GM21447 (cell line): ENCODE data around the gene DNAH12.
A peak's percentile ranks its signal among the peaks of the same experiment; 100 is the strongest.

Source experiments
- ATAC-seq: cut with Tn5 transposase; IDR thresholded peaks from one replicate; pipeline ENCODE4 v1.9.1; 2021; ENCODE audit not compliant: unreplicated experiment

Gene DNAH12, protein sequence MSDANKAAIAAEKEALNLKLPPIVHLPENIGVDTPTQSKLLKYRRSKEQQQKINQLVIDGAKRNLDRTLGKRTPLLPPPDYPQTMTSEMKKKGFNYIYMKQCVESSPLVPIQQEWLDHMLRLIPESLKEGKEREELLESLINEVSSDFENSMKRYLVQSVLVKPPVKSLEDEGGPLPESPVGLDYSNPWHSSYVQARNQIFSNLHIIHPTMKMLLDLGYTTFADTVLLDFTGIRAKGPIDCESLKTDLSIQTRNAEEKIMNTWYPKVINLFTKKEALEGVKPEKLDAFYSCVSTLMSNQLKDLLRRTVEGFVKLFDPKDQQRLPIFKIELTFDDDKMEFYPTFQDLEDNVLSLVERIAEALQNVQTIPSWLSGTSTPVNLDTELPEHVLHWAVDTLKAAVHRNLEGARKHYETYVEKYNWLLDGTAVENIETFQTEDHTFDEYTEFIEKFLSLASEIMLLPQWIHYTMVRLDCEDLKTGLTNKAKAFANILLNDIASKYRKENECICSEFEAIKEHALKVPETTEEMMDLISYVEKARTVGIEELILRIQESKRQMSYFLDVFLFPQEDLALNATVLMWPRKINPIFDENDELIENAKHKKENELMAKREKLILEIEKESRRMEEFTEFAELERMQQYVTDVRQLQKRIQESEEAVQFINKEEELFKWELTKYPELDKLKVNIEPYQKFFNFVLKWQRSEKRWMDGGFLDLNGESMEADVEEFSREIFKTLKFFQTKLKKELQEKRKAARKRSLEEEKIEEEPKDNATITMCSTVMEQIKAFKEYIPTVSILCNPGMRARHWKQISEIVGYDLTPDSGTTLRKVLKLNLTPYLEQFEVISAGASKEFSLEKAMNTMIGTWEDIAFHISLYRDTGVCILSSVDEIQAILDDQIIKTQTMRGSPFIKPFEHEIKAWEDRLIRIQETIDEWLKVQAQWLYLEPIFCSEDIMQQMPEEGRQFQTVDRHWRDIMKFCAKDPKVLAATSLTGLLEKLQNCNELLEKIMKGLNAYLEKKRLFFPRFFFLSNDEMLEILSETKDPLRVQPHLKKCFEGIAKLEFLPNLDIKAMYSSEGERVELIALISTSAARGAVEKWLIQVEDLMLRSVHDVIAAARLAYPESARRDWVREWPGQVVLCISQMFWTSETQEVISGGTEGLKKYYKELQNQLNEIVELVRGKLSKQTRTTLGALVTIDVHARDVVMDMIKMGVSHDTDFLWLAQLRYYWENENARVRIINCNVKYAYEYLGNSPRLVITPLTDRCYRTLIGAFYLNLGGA (N-terminal part only)

DNA sequence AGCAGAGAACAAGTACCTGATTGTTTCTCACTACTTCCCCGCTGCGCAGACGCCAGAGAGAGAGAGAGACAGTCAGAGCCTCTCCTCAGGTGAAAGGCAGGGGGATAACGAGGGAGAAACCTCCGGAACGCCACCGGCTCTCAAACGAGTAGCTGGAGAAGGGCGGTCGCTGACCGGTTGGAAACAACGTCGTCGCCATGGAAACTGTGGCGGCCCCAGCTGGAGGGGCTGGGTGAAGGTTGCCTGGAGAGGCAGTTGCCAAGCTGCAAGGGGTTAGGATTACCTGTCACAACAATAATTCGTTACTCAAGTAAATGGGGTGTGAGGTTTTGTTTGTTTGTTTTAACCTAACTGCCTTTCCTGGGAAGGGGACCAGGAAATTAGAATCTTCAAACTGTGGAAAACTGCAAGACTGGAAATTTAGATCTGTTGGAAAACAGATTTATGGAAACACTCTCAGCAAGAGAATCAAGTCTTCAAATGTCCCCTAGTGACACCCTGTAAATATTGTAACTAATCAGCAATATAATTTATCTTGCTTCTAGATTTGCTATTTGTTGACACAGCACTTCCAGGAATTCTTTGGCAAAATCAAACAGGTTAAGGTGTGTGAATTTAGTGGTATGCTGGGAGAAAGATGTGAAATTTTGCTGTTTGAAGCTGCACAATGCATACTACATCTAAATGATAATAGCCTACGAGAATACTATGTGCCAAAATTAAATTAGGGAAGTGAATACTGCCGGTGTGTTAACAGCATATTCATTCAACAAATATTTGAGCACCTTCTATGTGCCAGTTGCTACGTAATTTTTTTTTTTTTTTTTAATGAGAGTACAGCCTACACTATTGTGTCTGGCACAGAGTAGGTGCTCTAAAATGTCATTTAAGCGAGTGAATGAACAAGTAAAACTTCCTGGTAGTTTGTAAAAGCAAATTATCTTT, at the start of gene DNAH12:
DNAH12 (minus strand) TSS at position 164 of the 945 bp plus-strand sequence. CDS start 1,474 bp downstream, outside the sequence.
- no peak for ATAC-seq

DNA sequence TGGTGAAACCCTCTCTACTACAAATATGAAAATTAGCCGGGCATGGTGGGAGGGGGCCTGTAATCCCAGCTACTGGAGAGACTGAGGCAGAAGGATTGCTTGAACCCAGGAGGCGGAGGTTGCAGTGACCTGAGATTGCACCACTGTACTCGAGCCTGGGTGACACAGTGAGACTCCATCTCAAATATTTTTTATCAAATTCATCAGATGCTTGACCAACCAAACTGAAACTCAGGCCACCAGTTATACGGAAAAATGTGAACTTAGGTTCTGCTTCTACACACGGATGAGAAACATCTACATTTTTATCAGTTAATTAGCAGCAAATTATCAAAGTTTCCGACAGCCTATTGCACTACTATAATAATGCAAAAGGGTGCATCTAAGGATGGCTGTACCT, 48.2 kb upstream of the DNAH12 start:
- no peak for ATAC-seq

DNA sequence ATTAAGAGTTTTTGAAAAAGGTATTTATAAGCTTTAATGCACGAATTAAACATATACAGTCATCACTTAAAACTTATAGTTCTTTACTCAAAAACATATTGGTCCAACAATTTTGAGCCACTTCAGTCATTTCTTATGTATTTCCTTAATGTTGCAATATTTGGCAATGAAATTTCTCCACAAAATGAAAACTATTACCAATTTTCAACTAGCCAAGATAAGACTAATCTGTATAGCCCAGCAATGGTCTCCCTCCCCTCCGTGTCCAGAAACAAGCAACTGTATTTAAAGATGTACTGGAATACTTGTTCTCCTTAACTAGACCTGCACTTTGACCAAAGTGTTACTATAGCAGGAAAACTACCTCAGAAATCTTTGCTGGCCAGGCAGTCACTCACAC, 43.8 kb upstream of the DNAH12 start:
- no peak for ATAC-seq

DNA sequence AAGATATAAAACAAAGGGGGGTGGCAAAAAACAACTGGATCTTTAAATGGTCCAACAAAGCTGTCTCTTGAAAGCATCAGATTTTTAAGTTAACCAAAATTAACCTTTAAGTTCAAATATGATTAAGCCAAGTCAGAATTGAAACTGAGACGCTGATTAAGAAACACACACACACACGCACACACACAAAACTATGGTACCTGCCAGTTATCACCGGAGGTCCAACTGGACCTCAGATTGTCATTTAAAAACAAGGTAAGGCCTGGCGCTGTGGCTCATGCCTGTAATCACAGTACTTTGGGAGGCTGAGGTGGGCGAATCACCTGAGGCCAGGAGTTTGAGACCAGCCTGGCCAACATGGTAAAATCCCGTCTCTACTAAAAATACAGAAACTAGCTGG, 42.6 kb upstream of the DNAH12 start:
- no peak for ATAC-seq

DNA sequence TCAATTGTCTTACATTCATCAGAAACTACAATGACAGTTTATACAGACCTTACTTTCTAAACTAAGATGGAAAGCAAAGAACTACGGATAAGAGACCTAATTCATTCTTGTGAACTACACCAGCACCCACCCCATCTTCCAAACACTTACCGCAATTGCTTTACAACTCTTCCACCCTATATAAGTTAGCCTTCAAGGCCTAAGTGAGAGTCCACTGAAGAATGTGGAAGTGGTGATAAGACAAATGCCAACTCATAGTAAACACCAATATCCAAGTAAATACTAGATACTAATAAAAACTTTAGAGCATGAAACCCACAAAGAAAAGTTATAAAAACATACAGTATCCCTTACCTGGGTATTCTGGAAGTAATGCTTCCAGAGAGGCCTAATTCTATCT, 39.4 kb upstream of the DNAH12 start:
- no peak for ATAC-seq

DNA sequence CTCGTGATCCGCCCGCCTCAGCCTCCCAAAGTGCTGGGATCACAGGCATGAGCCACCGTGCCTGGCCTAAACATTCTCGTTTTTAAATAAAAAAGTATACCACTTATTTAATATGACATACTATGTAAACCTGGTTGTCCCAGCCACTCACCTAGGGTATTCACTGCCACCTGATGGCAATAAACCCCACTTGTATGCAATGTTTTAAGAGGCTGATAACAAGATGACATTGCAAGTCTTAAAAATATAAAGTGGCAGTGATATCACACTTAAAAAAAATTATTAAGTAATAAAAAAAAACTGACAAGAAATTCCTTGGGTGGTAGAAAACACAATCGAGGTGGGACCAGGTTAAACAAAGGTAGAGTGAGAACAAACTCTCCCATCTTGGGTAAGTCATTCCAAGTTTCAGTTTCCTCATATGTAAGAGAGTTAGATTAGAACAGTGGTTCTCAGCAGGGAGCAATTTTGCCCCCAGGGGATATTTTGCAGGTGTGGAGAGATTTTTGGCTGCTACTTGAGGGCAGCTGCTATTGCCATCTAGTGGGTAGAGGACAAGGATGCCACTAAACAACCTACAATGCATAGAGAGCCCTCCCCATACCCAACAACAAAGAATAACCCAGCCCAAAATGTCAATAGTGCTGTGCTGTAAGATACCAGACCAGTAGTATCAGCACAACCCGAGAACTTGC, 38.5 kb upstream of the DNAH12 start:
- no peak for ATAC-seq

DNA sequence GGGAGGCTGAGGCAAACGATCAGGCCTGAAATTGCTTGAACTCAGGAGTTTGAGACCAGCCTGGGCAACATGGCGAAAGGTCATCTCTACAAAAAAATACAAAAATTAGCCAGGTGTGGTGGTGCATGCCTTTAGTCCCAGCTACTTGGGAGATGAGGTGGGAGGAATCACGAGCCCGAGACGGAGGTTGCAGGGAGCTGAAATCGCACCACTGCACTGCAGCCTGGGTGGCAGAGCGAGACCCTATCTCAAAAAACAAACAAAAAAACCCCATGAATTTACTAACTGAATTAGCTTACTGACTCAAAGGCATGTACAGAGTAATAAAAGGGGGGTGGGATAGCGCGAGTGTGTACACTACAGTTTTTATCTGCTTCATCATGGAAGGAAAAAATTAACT, 33.7 kb upstream of the DNAH12 start:
- no peak for ATAC-seq

DNA sequence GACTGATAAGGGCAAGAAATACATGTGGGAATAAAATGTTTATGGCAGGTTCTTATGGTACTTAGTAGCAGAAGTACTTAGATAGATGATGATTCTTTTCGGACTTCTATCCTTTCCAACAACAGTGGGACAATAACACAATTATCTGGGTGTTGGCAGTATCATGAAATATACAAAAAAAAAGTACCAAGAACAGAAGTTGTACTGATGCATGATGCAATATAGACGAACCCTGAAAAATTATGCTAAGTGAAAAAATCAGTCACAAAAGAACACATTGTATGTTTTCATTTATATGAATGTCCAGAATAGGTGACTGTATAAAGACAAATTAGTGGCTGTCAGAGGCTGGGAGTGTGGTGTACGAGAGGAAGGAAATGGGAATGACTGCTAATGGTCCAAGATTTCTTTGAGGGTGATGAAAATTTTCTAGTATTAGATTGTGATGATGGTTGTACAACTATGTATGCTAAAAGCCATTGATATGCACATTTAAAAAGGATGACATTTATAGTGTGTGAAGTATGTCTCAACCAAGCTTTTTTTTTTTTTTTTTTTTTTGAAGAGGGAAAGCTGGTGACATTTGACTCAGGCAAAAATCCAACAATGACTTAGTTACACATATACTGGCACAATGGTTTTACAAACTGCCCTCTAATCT, 32.0 kb upstream of the DNAH12 start:
- ATAC-seq, result no peak

DNA sequence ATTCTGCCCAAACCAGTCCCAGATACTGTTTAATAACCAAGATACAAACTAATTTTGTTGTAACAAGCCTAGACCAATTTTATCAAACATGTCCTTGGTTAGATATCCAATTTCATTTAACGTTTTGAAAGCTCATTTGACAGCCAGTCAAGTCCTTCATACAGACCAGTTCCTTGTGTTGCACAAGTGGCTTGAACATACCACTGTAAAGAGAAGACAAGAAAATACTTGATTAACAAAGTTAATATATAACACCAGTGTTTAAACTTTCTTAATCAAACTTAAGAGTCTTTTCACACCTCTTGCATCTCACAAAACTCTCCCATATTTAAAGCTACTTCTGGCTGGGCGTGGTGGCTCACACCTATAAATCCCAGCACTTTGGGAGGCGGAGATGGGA, 28.0 kb upstream of the DNAH12 start:
- ATAC-seq, result no peak

DNA sequence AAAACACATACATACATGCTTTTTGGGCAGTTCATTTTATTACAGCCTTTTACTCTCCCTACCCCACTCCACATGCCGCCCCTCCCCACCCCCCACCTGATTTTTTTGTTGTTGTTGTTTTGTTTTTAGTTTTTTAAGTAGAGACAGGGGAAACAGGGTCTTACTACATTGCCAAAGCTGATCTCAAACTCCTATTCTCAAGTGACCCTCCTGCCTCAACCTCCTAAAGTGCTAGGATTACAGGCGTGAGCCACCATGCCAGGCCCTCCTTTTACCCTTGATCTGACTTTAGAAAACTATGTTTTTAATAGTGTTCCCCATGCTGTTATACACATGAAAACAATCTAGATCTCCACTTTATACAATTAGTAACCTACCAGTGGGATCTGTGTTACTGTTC, 26.7 kb upstream of the DNAH12 start:
- no peak for ATAC-seq

DNA sequence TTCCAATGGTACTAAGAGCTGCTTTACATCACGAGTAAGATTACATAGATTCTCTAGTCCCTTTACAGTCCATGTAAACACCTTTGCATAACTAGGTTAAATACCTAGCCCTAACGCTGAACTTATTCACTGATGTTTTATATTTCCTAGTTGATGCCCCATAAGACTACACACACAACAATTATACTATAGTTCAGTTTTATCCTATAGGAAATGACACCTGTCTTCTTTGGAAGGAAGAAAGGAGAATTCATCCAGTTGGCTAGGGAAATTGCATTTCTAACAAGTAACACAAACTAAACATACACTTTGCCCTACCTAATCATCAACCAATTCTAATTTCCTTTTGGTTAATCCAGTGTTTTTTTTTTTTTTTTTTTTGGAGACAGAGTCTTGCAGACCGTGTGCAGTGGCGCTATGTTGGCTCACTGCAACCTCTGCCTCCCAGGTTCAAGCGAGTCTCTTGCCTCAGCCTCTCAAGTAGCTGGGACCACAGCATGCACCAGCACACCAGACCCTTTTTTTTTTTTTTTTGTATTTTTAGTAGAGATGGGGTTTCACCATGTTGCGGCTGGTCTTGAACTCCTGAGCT, 25.8 kb upstream of the DNAH12 start:
- no peak for ATAC-seq

DNA sequence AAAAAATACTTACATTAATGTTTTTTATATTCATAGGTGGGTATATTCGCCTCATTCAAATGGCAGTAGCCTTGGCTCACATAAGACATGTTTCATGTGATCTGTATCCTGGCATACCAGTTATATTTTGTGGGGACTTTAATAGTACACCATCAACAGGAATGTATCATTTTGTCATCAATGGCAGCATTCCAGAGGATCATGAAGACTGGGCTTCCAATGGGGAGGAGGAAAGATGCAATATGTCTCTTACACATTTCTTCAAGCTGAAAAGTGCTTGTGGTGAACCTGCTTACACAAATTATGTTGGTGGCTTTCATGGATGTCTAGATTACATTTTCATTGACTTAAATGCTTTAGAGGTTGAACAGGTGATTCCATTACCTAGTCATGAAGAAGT, 15.4 kb upstream of the DNAH12 start:
- no peak for ATAC-seq

DNA sequence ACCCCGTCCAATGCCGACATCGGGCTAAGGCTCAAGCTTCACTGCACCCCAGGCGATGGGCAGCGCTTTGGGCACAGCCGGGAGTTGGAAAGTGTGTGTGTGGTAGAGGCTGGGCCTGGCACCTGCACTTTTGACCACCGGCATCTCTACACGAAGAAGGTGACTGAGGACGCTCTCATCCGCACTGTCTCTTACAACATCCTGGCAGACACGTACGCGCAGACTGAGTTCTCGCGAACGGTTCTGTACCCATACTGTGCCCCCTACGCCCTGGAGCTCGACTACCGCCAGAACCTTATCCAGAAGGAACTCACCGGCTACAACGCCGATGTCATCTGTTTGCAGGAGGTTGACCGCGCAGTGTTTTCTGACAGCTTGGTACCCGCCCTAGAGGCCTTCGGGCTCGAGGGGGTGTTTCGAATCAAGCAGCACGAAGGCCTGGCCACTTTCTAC, 13.0 kb upstream of the DNAH12 start:
- peak; percentile 10 for ATAC-seq

DNA sequence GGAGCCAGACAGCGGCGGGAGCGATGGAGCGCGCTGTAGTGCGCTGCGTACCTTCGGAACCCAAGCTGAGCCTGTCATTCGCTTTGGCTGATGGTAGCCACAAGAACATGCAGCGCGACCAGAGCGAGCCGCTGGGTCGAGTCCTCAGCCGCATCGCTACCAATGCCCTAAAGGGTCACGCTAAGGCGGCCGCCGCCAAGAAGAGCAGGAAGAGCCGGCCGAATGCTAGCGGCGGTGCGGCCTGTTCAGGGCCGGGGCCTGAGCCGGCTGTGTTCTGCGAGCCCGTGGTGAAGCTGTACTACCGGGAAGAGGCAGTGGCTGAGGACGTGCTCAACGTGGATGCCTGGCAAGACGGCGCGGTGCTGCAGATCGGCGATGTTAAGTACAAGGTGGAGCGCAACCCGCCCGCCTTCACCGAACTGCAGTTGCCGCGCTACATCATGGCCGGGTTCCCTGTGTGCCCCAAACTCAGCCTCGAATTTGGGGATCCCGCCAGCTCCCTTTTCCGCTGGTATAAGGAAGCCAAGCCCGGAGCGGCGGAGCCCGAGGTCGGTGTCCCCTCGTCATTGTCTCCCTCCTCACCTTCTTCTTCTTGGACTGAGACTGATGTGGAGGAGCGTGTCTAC, 12.4 kb upstream of the DNAH12 start:
- ATAC-seq, result peak; percentile 30

DNA sequence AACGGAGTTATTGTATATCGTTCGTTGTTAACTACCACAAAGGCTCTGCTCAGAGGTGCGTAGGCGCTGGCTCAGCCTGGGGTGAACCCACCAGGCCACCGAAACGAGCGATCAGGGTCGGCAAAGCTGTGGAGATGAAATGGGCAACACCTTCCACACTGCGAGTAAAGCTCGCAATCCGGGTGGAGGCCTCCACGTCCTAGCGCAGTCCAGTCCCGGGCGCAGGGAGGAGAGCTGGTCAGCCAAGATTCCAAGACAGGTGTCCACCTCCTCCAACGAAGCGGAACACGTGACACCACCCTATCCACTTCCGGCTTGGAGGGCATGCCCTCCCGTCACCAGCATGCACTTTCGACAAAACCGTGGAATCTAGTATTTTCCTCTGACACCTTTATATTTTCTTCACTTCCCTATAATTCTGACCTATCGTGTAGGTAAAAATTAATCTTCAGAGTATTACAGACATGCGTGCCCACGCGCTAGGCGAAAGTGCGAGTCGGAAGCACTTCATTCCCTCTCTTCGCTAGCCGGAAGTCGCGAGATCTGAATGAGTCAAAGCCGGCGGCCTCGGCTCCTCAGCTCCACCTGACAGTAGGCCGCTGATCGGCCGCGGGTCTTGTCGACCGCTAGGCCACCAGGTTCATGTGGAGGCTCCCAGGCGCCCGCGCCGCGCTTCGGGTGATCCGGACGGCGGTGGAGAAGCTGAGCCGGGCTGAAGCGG, 11.8 kb upstream of the DNAH12 start, which contains the start of gene PDE12:
PDE12 (plus strand) TSS at position 537 of the 721 bp plus-strand sequence; CDS start at position 643, 106 bp downstream.
- peak; percentile 91 for ATAC-seq

DNA sequence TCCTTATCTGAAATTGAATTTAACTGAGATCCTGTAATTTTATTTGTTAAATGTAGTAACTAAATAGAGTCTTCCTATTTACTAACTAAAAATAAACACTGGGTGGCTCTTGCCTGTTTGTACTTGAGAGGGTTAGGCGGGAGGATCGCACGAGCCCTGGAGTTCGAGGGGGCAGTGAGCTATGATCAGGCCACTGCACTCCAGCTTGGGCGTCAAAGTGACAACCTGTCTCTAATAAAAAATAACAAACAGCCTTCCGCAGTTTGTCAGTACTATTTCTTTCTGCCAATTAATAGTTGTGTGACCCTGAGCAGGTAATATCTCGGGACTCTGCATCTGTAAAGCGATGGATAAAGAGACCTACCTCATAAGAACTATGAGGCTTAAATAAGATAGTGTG, 11.2 kb upstream of the DNAH12 start:
- ATAC-seq, result no peak

DNA sequence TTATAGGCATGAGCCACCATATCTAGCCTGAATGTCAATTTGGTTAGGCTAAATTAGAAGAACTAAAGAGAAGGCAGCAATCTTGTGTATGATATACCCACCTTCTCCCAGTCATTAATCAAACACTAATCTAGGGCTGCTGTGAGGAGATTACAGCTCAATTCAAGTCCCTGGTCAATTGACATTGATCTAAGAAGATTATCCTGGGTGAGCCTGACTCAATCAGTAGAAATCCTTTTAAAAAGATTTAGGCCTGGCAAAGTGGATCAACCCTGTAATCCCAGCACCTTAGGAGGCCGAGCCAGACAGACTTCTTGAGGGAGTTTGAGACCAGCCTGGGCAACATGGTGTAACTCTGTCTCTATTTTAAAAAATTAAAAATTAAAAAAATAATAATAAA, 2.5 kb upstream of the DNAH12 start:
- no peak for ATAC-seq
